GM10847 (cell line): Measurements from ENCODE around the gene TOM1L2.

Source experiments
- POLR2A ChIP-seq: IDR thresholded peaks from 2 replicates; pipeline ENCODE4 v1.6.1; 2011; ENCODE audit not compliant: insufficient read length; ENCODE audit errors: extremely low read depth

The TOM1L2 gene

DNA sequence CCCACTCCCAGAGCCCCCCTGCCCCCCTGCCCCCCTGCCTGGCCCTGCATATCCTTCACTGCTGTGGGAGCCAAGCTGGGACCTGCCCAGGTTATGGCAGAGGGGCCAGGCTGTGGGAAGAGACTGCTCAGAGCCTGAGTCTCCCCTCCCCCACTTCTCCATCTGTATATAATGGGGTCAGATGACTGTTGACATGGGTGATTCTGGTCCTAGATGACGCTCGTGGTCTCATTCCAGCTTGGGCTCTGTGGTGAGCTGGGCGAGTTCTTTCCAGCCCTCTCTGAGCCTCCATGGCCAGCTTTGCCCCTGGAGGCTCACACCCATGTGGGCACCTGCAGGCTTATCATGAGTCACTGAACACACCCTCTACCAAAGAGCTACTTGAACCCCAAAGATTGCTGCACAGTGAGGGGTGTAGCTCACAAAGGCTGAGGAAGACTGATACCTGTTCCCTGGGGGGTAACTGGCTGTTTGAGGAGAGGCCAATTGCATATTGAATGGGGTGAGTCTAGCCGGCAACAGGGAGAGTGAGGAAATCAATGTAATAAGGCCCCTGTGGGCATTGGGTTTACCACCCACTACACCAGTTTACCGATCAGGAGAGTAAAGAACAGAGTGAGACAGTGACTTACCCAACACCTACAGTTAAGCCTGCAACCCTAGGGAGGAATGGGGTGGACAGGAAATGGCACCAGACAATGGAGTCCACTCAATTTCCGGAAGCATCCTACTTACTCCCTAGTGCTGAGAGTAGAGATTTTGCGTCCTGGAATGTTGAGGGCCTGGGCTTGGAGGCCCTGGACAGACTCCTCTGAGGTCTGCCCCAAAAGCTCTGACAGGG, 131.2 kb downstream of the TOM1L2 start:
- no peak for TF ChIP-seq POLR2A

DNA sequence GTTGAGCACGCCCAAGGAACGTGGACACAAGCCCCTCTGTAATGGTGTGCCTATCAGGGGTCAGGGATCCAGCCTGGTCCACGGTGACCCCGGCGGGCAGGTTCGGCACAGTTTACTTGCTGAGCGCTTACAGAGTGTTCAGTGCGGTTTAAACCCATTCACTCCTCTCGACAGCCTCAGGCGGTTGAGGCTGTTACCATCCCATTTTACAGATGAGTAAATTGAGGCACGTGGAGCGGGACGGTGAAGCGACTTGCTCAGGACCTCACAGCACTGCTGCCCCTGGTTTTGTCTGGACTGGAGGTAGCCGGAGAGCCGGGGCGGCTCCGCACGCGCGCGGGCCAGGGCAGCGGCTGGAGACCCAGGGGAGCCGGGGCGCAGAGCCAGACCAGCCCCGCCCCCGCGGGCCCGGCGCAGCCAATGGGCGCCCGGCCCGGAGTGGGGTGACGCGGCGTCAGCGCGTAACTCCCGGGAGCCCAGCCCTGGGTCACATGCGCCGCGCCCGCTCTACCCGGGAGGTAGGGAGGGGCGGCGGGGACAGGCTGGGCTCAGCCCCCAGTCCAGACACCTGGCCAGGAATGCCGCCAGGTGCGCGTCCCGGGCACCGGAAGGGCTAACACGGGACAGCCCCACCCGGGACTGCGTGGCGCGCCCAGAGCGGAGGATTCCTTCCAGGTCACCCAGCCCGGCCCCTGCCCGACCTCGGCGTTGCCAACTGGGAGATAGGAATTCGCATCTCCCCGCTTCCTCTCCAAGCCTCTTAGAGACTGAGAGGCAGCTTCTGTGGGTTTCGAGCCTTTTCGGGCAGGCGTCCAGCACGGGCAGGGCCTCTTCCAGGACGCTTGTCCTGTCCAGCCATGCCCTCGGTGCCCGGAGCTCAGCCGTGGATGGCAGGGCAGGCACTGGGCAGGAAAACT, 132.2 kb downstream of the TOM1L2 start:
- TF ChIP-seq POLR2A = peak; percentile 94

GRCh38 chr17:17837966-17838962, 133.9 kb downstream of the TOM1L2 start:
- TF ChIP-seq POLR2A = no peak

DNA sequence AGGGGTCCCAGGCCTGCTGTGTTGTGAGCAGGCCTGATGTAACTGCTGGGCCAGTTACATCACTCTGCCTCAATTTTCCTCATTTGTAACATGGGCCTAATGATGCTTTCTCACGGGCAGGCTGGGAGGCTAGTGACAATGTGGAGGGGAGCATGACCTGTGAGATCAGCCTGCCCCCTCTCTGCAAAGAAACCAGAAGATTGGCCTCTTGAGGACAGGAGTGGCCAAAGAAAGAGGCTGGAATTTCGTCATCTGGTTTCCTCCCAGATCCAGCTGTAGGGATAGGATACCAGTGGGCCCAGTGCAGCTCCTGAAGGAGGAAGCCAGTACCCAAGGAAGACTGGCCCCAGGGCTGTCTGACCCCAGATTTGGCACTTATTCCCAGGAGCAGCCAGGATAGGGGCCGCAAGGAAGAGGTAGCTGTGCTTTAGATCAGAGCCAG, 134.8 kb downstream of the TOM1L2 start:
- TF ChIP-seq POLR2A = no peak

DNA sequence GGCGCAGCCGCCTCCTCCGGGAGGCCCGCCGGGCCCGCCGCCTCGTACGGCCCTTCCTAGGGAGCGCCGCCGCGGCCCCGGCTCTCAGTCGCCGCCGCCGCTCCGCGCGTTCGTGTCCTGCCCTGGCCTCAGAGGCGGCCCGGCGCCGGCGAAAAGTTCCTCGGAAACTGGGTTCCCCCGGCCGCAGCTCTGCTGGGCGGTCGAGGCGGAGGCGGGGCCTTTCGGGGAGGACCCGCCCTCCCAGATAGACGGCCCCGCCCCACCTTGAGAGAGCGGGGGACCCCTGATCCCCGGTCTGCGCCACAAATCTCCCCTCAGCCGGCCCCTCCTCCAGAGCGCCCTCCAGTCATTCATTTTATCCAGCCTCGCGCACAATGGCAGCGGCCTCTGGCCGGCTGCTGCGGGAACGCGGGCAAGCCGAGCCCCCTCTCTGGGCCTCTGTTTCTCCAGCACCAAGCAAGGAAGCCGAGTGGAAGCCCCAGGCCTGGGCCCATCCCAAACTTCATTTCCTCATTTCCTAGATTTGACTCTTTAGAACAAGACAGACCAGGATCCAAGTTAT, 135.3 kb downstream of the TOM1L2 start, which contains the start of gene SREBF1:
Gene SREBF1, minus strand, starts transcription at position 169 of the 562 bp plus-strand sequence. CDS start 169 bp downstream, outside the sequence.
- peak; percentile 26 for TF ChIP-seq POLR2A

GRCh38 chr17:17836250-17836817, 135.9 kb downstream of the TOM1L2 start:
- peak; percentile 90 for TF ChIP-seq POLR2A

- no peak for TF ChIP-seq POLR2A
Observed at GRCh38 chr17:17835415-17836249, 136.6 kb downstream of the TOM1L2 start.

DNA sequence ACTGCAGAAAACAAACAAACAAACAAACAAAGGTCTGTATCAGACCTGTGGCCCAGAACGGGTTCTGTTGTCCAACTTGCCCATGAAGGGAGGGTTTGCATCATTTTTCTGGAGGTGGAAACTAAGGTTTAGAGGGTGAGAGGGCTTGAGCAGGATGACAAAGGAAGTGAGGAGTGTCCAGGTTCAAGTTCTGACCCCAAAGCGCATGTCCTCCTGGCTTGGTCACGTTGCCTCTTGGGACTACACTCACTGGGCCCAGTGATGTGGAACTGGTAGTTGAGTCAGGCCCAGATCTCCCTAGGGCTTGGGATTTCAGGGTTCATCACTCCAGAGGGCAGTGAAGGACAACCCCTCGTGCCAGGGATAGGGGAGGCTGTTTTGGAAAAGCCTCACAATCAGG, 137.2 kb downstream of the TOM1L2 start:
- no peak for TF ChIP-seq POLR2A

DNA sequence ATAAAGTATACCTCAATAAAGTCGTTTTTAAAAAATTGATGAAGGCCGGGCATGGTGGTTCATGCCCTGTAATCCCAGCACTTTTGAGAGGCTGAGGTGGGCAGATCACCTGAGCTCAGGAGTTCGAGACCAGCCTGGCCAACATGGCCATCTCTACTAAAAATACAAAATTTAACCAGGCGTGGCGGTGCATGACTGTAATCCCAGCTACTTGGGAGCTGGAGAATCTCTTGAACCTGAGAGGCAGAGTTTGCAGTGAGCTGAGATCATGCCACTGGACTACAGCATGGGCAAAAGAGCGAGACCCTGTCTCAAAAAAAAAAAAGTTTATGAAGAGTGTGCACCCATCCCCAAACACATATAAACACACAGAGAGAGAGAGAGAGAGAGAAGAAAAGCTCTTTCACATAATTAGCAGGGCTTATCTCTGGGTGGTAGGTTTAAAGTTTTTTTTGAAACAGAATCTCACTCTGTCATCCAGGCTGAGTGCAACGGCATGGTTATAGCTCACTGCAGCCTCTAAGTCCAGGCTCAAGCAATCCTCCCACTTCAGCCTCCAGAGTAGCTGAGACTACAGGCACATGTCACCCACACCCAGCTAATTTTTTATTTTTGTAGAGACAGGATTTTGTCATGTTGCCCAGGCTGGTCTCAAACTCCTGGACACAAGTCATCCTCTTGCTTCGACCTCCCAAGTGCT, 138.4 kb downstream of the TOM1L2 start:
- TF ChIP-seq POLR2A = no peak

GRCh38 chr17:17832032-17832363, 140.2 kb downstream of the TOM1L2 start:
- no peak for TF ChIP-seq POLR2A

DNA sequence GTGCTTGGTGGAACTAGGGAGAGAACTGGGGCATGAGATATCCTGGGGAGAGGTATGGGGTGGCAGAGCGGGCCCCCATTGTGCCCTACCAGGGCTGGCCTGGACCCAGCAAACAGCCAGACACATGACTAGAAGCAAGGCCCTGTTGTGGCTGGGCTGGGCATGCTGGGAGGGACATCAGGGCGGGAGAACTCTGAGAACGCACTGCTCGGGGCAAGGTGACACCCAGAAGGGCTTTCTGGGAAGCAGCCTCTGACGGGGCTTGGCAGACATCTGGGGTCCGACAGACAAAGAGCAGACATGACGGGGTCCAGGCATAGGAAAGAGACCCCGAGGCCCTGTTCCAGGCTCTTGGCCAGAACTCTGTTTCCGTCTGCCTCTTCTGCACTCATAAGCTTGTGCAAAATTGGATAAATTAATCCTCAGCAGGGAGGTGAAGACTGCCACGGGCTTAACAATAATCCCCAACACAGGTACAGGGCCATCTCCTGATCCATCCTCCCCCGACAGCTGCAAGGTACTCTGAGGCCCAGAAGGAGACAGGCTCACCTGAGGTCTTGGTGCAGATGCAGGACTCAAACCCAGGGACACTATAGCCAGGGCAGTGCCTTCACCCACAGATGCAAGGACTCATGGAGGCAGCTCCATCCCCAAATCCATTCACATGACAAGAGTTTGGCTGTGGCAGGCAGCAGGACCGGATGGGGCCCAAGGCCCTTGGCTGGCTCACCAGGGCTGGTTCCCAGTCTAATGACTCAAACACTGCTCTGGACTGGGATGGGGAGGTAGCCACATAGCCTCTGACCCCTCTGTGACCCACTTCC, 140.8 kb downstream of the TOM1L2 start:
- no peak for TF ChIP-seq POLR2A

GRCh38 chr17:17830740-17831207, 141.4 kb downstream of the TOM1L2 start:
- no peak for TF ChIP-seq POLR2A
